K562 (cell line): ENCODE results near the gene TFEC.

Experiments used
- ATF1 ChIP-seq, 2 experiments: fragments of 450-650 bp in 1 of 2; IDR thresholded peaks; 2 replicates each; pipeline ENCODE4 v1.6.1; 2016; ENCODE audit warnings: missing compliant biosample characterization in 1 of 2, missing genetic modification characterization in 1 of 2
- EP300 ChIP-seq: IDR thresholded peaks from 2 replicates; pipeline ENCODE4 v1.6.1; 2012; ENCODE audit warnings: low read length, improper control_type of control experiment
- ESRRA ChIP-seq: fragments of 450-650 bp; IDR thresholded peaks from 2 replicates; pipeline ENCODE4 v1.6.1; 2014; ENCODE audit warnings: low read depth, mild to moderate bottlenecking, moderate library complexity, borderline replicate concordance
- KLF1 ChIP-seq: fragments of 450-650 bp; IDR thresholded peaks from 2 replicates; pipeline ENCODE4 v1.6.1; 2016; ENCODE audit warnings: missing genetic modification characterization, missing compliant biosample characterization
- NFATC3 ChIP-seq: fragments of 450-650 bp; IDR thresholded peaks from 2 replicates; pipeline ENCODE4 v1.6.1; 2017; ENCODE audit warnings: mild to moderate bottlenecking
- SMARCA5 ChIP-seq: fragments of 450-650 bp; IDR thresholded peaks from 2 replicates; pipeline ENCODE4 v1.6.1; 2016
- TF ChIP-seq, protein P1 (sequence below): sonication (generic); formaldehyde crosslinking; IDR thresholded peaks from 2 replicates; pipeline ENCODE4 v1.5.0; 2020; ENCODE audit warnings: missing genetic modification reagents
- TF ChIP-seq, protein P2 (sequence below), 3 experiments: IDR thresholded peaks in 2 of 3; conservative IDR thresholded peaks in 1 of 3; 2 replicates each; pipeline ENCODE4 v1.5.1; 2011 to 2012; ENCODE audit warnings: low read length in 3 of 3, mild to moderate bottlenecking in 3 of 3, control low read depth in 2 of 3, improper control_type of control experiment in 1 of 3, inconsistent platforms in 1 of 3, low read depth in 1 of 3, mixed read lengths in 1 of 3, moderate library complexity in 1 of 3; ENCODE audit not compliant: insufficient read depth in 2 of 3
- TF ChIP-seq, protein P3 (sequence below): sonication (generic); formaldehyde crosslinking; IDR thresholded peaks from 2 replicates; pipeline ENCODE4 v1.9.0; 2022; ENCODE audit warnings: mild to moderate bottlenecking, missing genetic modification reagents
- TF ChIP-seq, protein P4 (sequence below), 2 experiments: fragments of 450-650 bp in 1 of 2; sonication (generic) in 1 of 2; formaldehyde crosslinking in 1 of 2; IDR thresholded peaks in 1 of 2; conservative IDR thresholded peaks in 1 of 2; 2 replicates each; pipeline versions ENCODE4 v1.6.1 to v1.8.1; 2016 to 2023; ENCODE audit warnings: mild to moderate bottlenecking in 2 of 2, moderate library complexity in 2 of 2, inconsistent platforms in 1 of 2, missing genetic modification reagents in 1 of 2

DNA sequence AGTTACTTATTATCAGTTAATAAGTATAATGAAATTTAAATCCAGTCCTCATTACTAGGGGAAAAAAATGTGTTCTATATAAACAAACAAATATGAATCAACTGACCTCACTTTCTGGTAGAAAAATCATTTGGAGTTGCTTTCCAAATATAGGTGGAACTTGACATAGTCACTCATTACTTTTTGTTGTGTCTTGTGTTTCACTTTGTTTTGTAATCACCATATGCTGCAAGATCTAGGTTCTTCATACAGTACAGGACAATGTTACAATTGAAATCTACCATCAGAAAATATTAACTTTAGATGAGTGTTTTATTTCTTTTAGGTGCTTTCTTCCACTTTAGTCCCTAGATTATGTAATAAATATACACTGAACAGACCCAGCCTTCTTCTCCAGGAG is 16.9 kb downstream of the TFEC start:
- TF ChIP-seq EP300 (no peak), KLF1 (tag) (no peak), SMARCA5 (no peak), NFATC3 (no peak), ESRRA (no peak), ATF1 (CRISPR knock-in tag; IDR thresholded peaks at IDR 0.05) (no peak), ATF1 (tag; IDR thresholded peaks at IDR 0.05) (no peak)
- TF ChIP-seq, protein P1, sequence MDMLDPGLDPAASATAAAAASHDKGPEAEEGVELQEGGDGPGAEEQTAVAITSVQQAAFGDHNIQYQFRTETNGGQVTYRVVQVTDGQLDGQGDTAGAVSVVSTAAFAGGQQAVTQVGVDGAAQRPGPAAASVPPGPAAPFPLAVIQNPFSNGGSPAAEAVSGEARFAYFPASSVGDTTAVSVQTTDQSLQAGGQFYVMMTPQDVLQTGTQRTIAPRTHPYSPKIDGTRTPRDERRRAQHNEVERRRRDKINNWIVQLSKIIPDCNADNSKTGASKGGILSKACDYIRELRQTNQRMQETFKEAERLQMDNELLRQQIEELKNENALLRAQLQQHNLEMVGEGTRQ (CRISPR knock-in tag), result no peak
- TF ChIP-seq, protein P2, sequence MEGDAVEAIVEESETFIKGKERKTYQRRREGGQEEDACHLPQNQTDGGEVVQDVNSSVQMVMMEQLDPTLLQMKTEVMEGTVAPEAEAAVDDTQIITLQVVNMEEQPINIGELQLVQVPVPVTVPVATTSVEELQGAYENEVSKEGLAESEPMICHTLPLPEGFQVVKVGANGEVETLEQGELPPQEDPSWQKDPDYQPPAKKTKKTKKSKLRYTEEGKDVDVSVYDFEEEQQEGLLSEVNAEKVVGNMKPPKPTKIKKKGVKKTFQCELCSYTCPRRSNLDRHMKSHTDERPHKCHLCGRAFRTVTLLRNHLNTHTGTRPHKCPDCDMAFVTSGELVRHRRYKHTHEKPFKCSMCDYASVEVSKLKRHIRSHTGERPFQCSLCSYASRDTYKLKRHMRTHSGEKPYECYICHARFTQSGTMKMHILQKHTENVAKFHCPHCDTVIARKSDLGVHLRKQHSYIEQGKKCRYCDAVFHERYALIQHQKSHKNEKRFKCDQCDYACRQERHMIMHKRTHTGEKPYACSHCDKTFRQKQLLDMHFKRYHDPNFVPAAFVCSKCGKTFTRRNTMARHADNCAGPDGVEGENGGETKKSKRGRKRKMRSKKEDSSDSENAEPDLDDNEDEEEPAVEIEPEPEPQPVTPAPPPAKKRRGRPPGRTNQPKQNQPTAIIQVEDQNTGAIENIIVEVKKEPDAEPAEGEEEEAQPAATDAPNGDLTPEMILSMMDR (IDR thresholded peaks at IDR 0.05 in 2 of 3, conservative IDR thresholded peaks at IDR 0.05 in 1 of 3; ENCODE audit: insufficient read depth in 2 of 3, low read depth in 1 of 3, low read length in 3 of 3), result no peak
- TF ChIP-seq, protein P3, sequence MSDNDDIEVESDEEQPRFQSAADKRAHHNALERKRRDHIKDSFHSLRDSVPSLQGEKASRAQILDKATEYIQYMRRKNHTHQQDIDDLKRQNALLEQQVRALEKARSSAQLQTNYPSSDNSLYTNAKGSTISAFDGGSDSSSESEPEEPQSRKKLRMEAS, result no peak
- TF ChIP-seq, protein P4, sequence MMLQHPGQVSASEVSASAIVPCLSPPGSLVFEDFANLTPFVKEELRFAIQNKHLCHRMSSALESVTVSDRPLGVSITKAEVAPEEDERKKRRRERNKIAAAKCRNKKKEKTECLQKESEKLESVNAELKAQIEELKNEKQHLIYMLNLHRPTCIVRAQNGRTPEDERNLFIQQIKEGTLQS (IDR thresholded peaks at IDR 0.05), result no peak
- TF ChIP-seq, protein P4 (CRISPR knock-in tag; conservative IDR thresholded peaks at IDR 0.05), result no peak
